Measurements from ENCODE around the gene ARFGAP3. TPM values are rescaled to one million over a fixed set of nuclear protein-coding genes. Genes with fewer than 3 reads are reported as not detected.

ARFGAP3 gene
- total RNA-seq, 1 donor from 2014 or later = 29.8 TPM

DNA sequence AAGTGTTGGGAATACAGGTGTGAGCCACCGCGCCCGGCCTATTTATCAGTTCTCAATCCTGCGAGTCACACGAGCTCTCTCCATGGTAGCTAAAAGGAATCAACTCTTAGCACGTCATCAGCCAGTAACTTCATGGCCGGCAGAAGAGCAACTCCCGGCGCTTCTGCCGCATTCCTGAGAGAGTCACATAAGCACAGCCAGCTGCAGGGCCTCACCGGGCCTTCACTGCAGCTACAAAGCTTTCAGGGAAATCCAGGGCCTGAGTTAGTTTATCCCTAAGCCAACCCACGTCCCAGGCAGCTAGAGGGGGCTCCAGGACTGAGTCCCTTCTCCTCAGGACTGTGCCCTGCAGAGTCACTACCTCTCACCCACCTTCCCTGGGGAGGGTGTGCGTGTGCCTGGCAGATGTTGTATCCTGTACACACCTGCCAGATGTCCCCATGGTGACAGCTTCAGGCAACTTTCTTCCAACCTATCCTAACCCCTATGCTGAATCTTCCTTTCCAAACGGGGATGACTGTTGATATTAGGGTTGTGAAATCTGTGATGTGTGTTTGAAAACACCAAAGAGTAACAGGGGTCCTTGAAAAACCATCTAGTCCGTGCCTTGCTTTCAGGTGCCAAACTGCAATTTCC lies 45.9 kb upstream of the ARFGAP3 start:
- Mint-ChIP-seq H3K27ac (ENCODE audit: unreplicated experiment) (no peak overlapping the region), H3K36me3 (ENCODE audit: low read depth, unreplicated experiment) (peaks cover 6% of the 10 kb centered on the region), H3K4me1 (ENCODE audit: unreplicated experiment) (peaks cover 46% of the 10 kb centered on the region), H3K9me3 (ENCODE audit: unreplicated experiment) (no peaks in the 10 kb centered on the region), H3K4me3 (ENCODE audit: unreplicated experiment) (no peak overlapping the region), H3K27me3 (ENCODE audit: unreplicated experiment) (peaks cover 6% of the 10 kb centered on the region)
- DNase-seq (ENCODE audit: low spot score) = no peak
- TF ChIP-seq, protein P1, sequence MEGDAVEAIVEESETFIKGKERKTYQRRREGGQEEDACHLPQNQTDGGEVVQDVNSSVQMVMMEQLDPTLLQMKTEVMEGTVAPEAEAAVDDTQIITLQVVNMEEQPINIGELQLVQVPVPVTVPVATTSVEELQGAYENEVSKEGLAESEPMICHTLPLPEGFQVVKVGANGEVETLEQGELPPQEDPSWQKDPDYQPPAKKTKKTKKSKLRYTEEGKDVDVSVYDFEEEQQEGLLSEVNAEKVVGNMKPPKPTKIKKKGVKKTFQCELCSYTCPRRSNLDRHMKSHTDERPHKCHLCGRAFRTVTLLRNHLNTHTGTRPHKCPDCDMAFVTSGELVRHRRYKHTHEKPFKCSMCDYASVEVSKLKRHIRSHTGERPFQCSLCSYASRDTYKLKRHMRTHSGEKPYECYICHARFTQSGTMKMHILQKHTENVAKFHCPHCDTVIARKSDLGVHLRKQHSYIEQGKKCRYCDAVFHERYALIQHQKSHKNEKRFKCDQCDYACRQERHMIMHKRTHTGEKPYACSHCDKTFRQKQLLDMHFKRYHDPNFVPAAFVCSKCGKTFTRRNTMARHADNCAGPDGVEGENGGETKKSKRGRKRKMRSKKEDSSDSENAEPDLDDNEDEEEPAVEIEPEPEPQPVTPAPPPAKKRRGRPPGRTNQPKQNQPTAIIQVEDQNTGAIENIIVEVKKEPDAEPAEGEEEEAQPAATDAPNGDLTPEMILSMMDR (IDR thresholded peaks at IDR 0.05; ENCODE audit: unreplicated experiment) = no peak

DNA sequence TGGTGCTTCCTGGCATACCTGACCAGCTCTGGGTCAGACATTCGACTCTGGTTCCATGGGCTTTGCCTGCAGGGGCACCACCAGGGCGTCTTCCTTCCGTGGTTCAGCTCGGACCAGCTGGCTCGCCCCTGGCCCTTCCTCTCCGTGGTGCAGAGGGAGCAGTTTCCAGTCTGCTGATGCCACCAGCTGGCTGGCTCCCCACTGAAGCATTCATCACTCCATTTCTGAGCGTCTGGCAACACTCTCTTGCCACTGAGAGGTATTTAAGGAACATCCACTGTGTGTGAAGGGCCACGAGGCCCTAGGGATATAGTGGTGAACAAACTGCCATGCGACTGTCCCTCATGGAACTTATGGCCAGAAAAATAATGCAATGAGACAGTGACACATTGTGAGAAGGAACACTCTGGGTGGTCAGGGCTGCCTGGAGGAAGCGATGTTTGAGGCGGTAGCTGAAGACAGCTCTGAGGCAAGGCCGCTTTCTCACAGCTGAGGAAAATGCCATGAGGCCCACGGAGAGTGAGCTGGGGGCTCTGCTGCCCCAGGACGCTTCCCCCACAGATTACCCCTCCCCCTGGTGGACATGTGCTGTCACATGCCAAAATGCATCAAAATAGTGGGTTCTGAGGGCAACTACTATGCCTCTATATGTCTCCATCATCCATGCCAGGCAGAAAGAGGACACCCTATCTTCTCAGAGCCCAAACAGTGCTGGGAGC lies 44.9 kb upstream of the ARFGAP3 start:
- peaks cover 6% of the 10 kb centered on the region for H3K27me3 Mint-ChIP-seq (ENCODE audit: unreplicated experiment)
- H3K9me3 Mint-ChIP-seq (ENCODE audit: unreplicated experiment) = no peaks in the 10 kb centered on the region
- H3K4me1 Mint-ChIP-seq (ENCODE audit: unreplicated experiment) = peaks cover 42% of the 10 kb centered on the region
- TF ChIP-seq, protein P1 (IDR thresholded peaks at IDR 0.05; ENCODE audit: unreplicated experiment) = peak; percentile 55
- H3K27ac Mint-ChIP-seq (ENCODE audit: unreplicated experiment) = no peak overlapping the region
- H3K4me3 Mint-ChIP-seq (ENCODE audit: unreplicated experiment) = no peak overlapping the region
- DNase-seq (ENCODE audit: low spot score) = no peak
- peaks cover 6% of the 10 kb centered on the region for H3K36me3 Mint-ChIP-seq (ENCODE audit: low read depth, unreplicated experiment)

DNA sequence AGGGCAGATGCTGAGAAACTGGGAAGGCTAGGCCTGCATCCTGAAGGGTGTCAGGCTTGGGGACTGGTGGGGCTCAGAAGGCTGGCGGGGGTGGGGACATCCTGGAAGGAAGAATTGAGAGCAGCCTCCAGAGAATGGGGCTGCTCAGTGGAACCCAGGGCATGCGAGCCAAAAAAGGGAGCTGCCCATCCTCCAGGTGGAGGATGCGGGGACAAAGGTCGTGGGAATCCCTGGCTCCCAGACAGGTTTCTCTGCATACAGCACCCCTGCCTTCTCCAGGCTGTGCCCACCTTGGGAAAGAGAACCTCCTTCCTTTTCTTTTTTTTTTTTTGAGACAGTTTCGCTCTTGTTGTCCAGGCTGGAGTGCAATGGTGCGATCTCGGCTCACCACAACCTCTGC lies 40.9 kb upstream of the ARFGAP3 start:
- H3K27me3 Mint-ChIP-seq (ENCODE audit: unreplicated experiment) = peaks cover 4% of the 10 kb centered on the region
- DNase-seq (ENCODE audit: low spot score) = no peak
- peaks cover 28% of the 10 kb centered on the region for H3K4me1 Mint-ChIP-seq (ENCODE audit: unreplicated experiment)
- TF ChIP-seq, protein P1 (IDR thresholded peaks at IDR 0.05; ENCODE audit: unreplicated experiment) = no peak
- H3K36me3 Mint-ChIP-seq (ENCODE audit: low read depth, unreplicated experiment) = no peaks in the 10 kb centered on the region
- H3K27ac Mint-ChIP-seq (ENCODE audit: unreplicated experiment) = no peak overlapping the region
- H3K4me3 Mint-ChIP-seq (ENCODE audit: unreplicated experiment) = peak overlapping the region; percentile 44
- no peaks in the 10 kb centered on the region for H3K9me3 Mint-ChIP-seq (ENCODE audit: unreplicated experiment)

DNA sequence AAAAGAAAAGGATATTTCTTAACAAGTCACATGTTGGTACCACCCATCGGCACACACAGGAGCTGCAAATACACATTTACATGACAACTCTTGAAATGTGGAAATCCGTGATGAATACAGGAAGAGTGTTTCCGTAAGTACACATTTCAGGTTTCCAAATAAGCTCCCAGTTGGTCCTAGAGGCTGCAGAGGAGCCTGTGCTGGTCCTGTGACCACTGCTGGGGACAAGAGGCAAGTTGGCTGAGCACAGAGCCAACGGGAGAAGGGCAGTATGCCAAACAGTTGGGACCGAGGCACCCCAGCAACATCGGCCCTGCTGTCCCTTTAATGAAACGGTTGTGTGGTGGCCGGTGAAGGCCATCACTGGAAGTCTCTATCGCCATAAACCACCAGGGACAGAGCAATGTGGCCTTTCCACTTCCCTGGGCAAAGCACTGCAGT lies 38.5 kb upstream of the ARFGAP3 start:
- Mint-ChIP-seq H3K36me3 (ENCODE audit: low read depth, unreplicated experiment) (peaks cover 3% of the 10 kb centered on the region), H3K27ac (ENCODE audit: unreplicated experiment) (no peak overlapping the region), H3K4me1 (ENCODE audit: unreplicated experiment) (peaks cover 33% of the 10 kb centered on the region), H3K4me3 (ENCODE audit: unreplicated experiment) (no peak overlapping the region), H3K9me3 (ENCODE audit: unreplicated experiment) (no peaks in the 10 kb centered on the region), H3K27me3 (ENCODE audit: unreplicated experiment) (peaks cover 4% of the 10 kb centered on the region)
- TF ChIP-seq, protein P1 (IDR thresholded peaks at IDR 0.05; ENCODE audit: unreplicated experiment) = no peak
- DNase-seq (ENCODE audit: low spot score) = no peak

DNA sequence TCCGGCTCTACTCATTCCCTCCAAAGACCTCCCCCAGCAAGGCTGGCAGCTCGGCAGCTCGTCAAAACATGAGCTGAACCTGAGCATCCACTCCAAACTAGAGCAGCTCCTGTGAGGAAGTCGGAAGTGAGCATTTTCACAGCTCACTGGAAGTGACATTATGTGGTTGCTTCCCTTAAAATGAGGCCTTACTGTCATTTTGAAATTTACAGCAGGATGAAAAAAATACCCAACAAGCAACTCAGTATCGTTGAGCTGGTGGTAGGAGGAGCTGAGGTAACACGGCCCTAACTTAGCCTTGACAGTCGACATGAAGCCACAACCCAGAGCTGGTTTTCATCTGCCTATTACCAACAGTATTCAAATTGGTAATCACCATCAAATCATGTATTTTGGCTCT lies 38.0 kb upstream of the ARFGAP3 start:
- peaks cover 33% of the 10 kb centered on the region for H3K4me1 Mint-ChIP-seq (ENCODE audit: unreplicated experiment)
- no peak overlapping the region for H3K27ac Mint-ChIP-seq (ENCODE audit: unreplicated experiment)
- peaks cover 3% of the 10 kb centered on the region for H3K36me3 Mint-ChIP-seq (ENCODE audit: low read depth, unreplicated experiment)
- peaks cover 4% of the 10 kb centered on the region for H3K27me3 Mint-ChIP-seq (ENCODE audit: unreplicated experiment)
- no peak overlapping the region for H3K4me3 Mint-ChIP-seq (ENCODE audit: unreplicated experiment)
- TF ChIP-seq, protein P1 (IDR thresholded peaks at IDR 0.05; ENCODE audit: unreplicated experiment) = no peak
- no peak for DNase-seq (ENCODE audit: low spot score)
- H3K9me3 Mint-ChIP-seq (ENCODE audit: unreplicated experiment) = no peaks in the 10 kb centered on the region

Measured in endothelial cell (in vitro differentiated cells).